Tibial nerve (tissue), 4 donors: ENCODE measurements around the gene KIF21B.

Experiments used
- CTCF ChIP-seq, 5 experiments: fragments of 200-600 bp in 3 of 5; fragments of 450-650 bp in 2 of 5; sonication (generic) in 3 of 5; IDR thresholded peaks; one replicate each; pipeline ENCODE4 v1.5.1; 2016 to 2019; ENCODE audit warnings: antibody characterized with exemption in 5 of 5, mild to moderate bottlenecking in 3 of 5, moderate library complexity in 2 of 5
- EP300 ChIP-seq, 2 donors: sonication (generic); formaldehyde crosslinking; IDR thresholded peaks; one replicate each; pipeline ENCODE4 v1.6.1; 2017; ENCODE audit warnings: antibody characterized with exemption in 2 of 2, mild to moderate bottlenecking in 1 of 2
- POLR2A ChIP-seq, 2 donors: fragments of 450-650 bp; IDR thresholded peaks; one replicate each; pipeline ENCODE4 v1.6.1; 2017; ENCODE audit warnings: antibody characterized with exemption in 2 of 2, mild to moderate bottlenecking in 2 of 2, moderate library complexity in 2 of 2

GRCh38 chr1:200976634-200977033, 46.9 kb downstream of the KIF21B start:
- TF ChIP-seq POLR2A (IDR thresholded peaks at IDR 0.05) (no peak), CTCF (IDR thresholded peaks at IDR 0.05) (no peak), EP300 (IDR thresholded peaks at IDR 0.05) (no peak)
